ENCODE measurements around the gene STK31. TPM values are rescaled to one million over a fixed set of nuclear protein-coding genes. Genes with fewer than 3 reads are reported as not detected.

STK31 gene
- total and polyA plus RNA-seq, 2 donors (not counting 3 experiments of a cell fraction or from before 2014, with no cell fraction given): 0.44 TPM; not detected in 1

- TF ChIP-seq POLR2AphosphoS5 (IDR thresholded peaks at IDR 0.05; ENCODE audit: insufficient read depth, low read depth, low read length) (no peak), CTCF (IDR thresholded peaks at IDR 0.05; ENCODE audit: extremely low read depth in 1 of 2, insufficient read depth in 1 of 2, low read depth in 1 of 2, low read length in 2 of 2) (no peak), FOS (IDR thresholded peaks at IDR 0.05; ENCODE audit: borderline replicate concordance, insufficient read depth, low read length) (no peak), MYC (IDR thresholded peaks at IDR 0.05; ENCODE audit: low read depth, low read length) (no peak), MAX (IDR thresholded peaks at IDR 0.05; ENCODE audit: insufficient read depth, insufficient read length) (no peak), POLR2A (IDR thresholded peaks at IDR 0.05; ENCODE audit: low read depth, low read length) (no peak), EZH2 (IDR thresholded peaks at IDR 0.05; ENCODE audit: borderline replicate concordance, low read depth, low read length, severe bottlenecking) (no peak), JUN (IDR thresholded peaks at IDR 0.05; ENCODE audit: borderline replicate concordance, insufficient read depth, insufficient read length, low read depth) (no peak), GATA2 (IDR thresholded peaks at IDR 0.05; ENCODE audit: insufficient read depth, insufficient read length, low read depth, low read length) (no peak)
- H3K4me2 ChIP-seq (ENCODE audit: insufficient read depth, low read length): no peak overlapping the region
- no peak overlapping the region for H3K9ac ChIP-seq (replicated peaks; ENCODE audit: extremely low read depth, insufficient read depth, low read length)
- intact Hi-C loops (cut with micrococcal nuclease): no loop called here
- dilution Hi-C loops (cut with MboI; ENCODE audit: extremely low pct_ligation_motif_present, low sequenced_read_pairs): no loop called here
- DNase-seq (ENCODE audit: low read depth, low spot score) (no peak), FAIRE-seq (no peak)
- no peak overlapping the region for H3K27ac ChIP-seq (ENCODE audit: insufficient read depth, low read depth, low read length)
- H3K4me3 ChIP-seq (replicated peaks in 1 of 3; ENCODE audit: insufficient read depth in 1 of 3, low read depth in 1 of 3, low read length in 3 of 3): no peak overlapping the region
- H3K27me3 ChIP-seq (ENCODE audit: control insufficient read depth in 2 of 2, insufficient read depth in 2 of 2, low read length in 2 of 2): no peaks in the 10 kb centered on the region
- no TSS peak for BruUV-seq (replicated peaks)
- H3K36me3 ChIP-seq (ENCODE audit: control insufficient read depth in 2 of 2, extremely low read depth in 1 of 2, insufficient read depth in 2 of 2, low read length in 2 of 2): no peaks in the 10 kb centered on the region
- POLR2A ChIA-PET: no interaction called here
- CTCF ChIA-PET: no interaction called here
- H3K4me1 ChIP-seq (ENCODE audit: control insufficient read depth, extremely low read depth, insufficient read depth, low read length): no peaks in the 10 kb centered on the region
- no peaks in the 10 kb centered on the region for H3K79me2 ChIP-seq (ENCODE audit: control insufficient read depth, insufficient read depth, low read length)
- H2AFZ ChIP-seq (ENCODE audit: low read depth, low read length): no peak overlapping the region
- H3K9me3 ChIP-seq (replicated peaks; ENCODE audit: control insufficient read depth, insufficient read depth, low read length): no peaks in the 10 kb centered on the region
- no peaks in the 10 kb centered on the region for H3K9me1 ChIP-seq (replicated peaks; ENCODE audit: control insufficient read depth, extremely low read depth, insufficient read depth, low read length)
- H4K20me1 ChIP-seq (replicated peaks; ENCODE audit: control insufficient read depth, extremely low read depth, insufficient read depth, low read length): no peaks in the 10 kb centered on the region
Measured at GRCh38 chr7:23787272-23787671, 77.3 kb downstream of the STK31 start.
